K562 (cell line): ENCODE data around the gene RAB27B. TPM values are rescaled to one million over a fixed set of nuclear protein-coding genes. Genes with fewer than 3 reads are reported as not detected.

ENCODE experiments used
- ATAC-seq: fragments of 200-7000 bp; cut with Tn5 transposase; 3 replicates; pipeline ENCODE4 v1.9.1; 2020; ENCODE audit warnings: moderate library complexity
- BruUV-seq: library from RNA; stranded (reverse); fragments of 400-500 nt; replicated peaks from 2 replicates; lab custom pipeline; 2021; lab: Mats Ljungman, UMichigan
- CTCF ChIA-PET: fragments of 300-600 bp; formaldehyde crosslinking; extraction: SDS; loops from one replicate; lab custom pipeline; 2021; ENCODE audit warnings: low intra/inter-chr PET ratio; lab: Yijun Ruan, JAX
- POLR2A ChIA-PET: fragments of 300-600, 350-650 bp; sonication (Branson Sonifier 250); formaldehyde crosslinking; extraction: SDS; loops from one replicate; lab custom pipeline; 2021; ENCODE audit warnings: antibody characterized with exemption, inconsistent platforms; lab: Yijun Ruan, JAX
- DNase-seq, 4 experiments: peaks; one replicate each; pipeline versions ENCODE4 v3.0.0 to v3.0.0-alpha.2; 2011 to 2018; ENCODE audit warnings: low spot score in 3 of 4, mixed read lengths in 3 of 4; ENCODE audit errors: extremely low read depth in 1 of 4
- FAIRE-seq: peaks from 2 replicates; lab custom pipeline; 2011; peaks lifted over from hg19 to GRCh38; lab: Jason Lieb, UNC
- H2AFZ ChIP-seq: 2 replicates; pipeline ENCODE4 v1.6.0; 2011; ENCODE audit warnings: low read depth, low read length, control low read depth, inconsistent platforms
- H3K27ac ChIP-seq: fragments of 200-600 bp; 3 replicates; pipeline ENCODE4 v1.8.0; 2011; ENCODE audit warnings: low read depth, mild to moderate bottlenecking, control low read depth, inconsistent platforms, low read length, moderate library complexity, mixed read lengths; ENCODE audit errors: extremely low read depth
- H3K27me3 ChIP-seq, 2 experiments: fragments of 300-600 bp in 1 of 2; 2 replicates in 1 of 2; 3 replicates in 1 of 2; pipeline versions ENCODE4 v1.6.0 to v1.8.0; 2011; ENCODE audit warnings: inconsistent platforms in 2 of 2, low read length in 2 of 2, mild to moderate bottlenecking in 1 of 2, mixed read lengths in 1 of 2, moderate library complexity in 1 of 2; ENCODE audit not compliant: control insufficient read depth in 2 of 2, insufficient read depth in 2 of 2
- H3K36me3 ChIP-seq: fragments of 300-600 bp; 3 replicates; pipeline ENCODE4 v1.8.0; 2011; ENCODE audit warnings: mild to moderate bottlenecking, low read length, inconsistent platforms; ENCODE audit not compliant: control insufficient read depth, insufficient read depth
- H3K4me1 ChIP-seq, 2 experiments: fragments of 200-600 bp in 1 of 2; replicated peaks in 1 of 2; 2 replicates in 1 of 2; 3 replicates in 1 of 2; pipeline versions ENCODE4 v1.5.1 to v1.8.0; 2011; ENCODE audit warnings: inconsistent platforms in 2 of 2, low read length in 2 of 2, mild to moderate bottlenecking in 1 of 2, mixed read lengths in 1 of 2, moderate library complexity in 1 of 2; ENCODE audit not compliant: control insufficient read depth in 2 of 2, insufficient read depth in 2 of 2
- H3K4me2 ChIP-seq: 2 replicates; pipeline ENCODE4 v1.6.1; 2011; ENCODE audit warnings: low read length, control low read depth, inconsistent platforms, mixed read lengths; ENCODE audit not compliant: insufficient read depth
- H3K4me3 ChIP-seq: fragments of 200-600 bp; sonication (generic), shearing (Covaris generic); 2 replicates; pipeline ENCODE4 v1.5.1; 2016; ENCODE audit warnings: control low read depth, inconsistent platforms
- H3K79me2 ChIP-seq: fragments of 200-600 bp; 3 replicates; pipeline ENCODE4 v1.8.0; 2011; ENCODE audit warnings: low read length, inconsistent platforms; ENCODE audit not compliant: control insufficient read depth, insufficient read depth
- H3K9ac ChIP-seq, 2 experiments: 2 replicates each; pipeline versions ENCODE4 v1.6.0 to v1.6.1; 2011; ENCODE audit warnings: low read depth in 2 of 2, low read length in 2 of 2, control low read depth in 1 of 2, inconsistent platforms in 1 of 2, mild to moderate bottlenecking in 1 of 2, mixed read lengths in 1 of 2; ENCODE audit not compliant: insufficient read depth in 1 of 2
- H3K9me1 ChIP-seq: one replicate; pipeline ENCODE4 v1.6.0; 2011; ENCODE audit warnings: inconsistent platforms, mild to moderate bottlenecking, low read length, moderate library complexity; ENCODE audit not compliant: control insufficient read depth, insufficient read depth
- H3K9me3 ChIP-seq: replicated peaks from 2 replicates; pipeline ENCODE4 v1.5.1; 2011; ENCODE audit warnings: low read depth, low read length, inconsistent platforms; ENCODE audit not compliant: control insufficient read depth, insufficient read depth
- H4K20me1 ChIP-seq: replicated peaks from 2 replicates; pipeline ENCODE4 v1.6.1; 2011; ENCODE audit warnings: low read length, inconsistent platforms, mixed read lengths; ENCODE audit not compliant: control insufficient read depth, insufficient read depth
- FOSL1 ChIP-seq: fragments of 200-800 bp; sonication (Bioruptor generic); conservative IDR thresholded peaks from 2 replicates; pipeline ENCODE4 v1.6.1; 2016; ENCODE audit warnings: missing genetic modification characterization, missing compliant biosample characterization
- IFI16 ChIP-seq: fragments of 250-450 bp; sonication (Bioruptor Pico); IDR thresholded peaks from 2 replicates; pipeline ENCODE4 v2.1.2; 2022; ENCODE audit warnings: mild to moderate bottlenecking, inconsistent platforms
- TAL1 ChIP-seq: fragments of 450-650 bp; IDR thresholded peaks from 2 replicates; pipeline ENCODE4 v1.6.1; 2016; ENCODE audit warnings: mild to moderate bottlenecking
- TCF3 ChIP-seq: sonication (generic); formaldehyde crosslinking; IDR thresholded peaks from 2 replicates; pipeline ENCODE4 v1.4.0; 2020; ENCODE audit warnings: mild to moderate bottlenecking, missing genetic modification reagents
- WGBS: fragments of 100-300 bp; shearing (Covaris generic); methylation state at CpG from one replicate; pipeline ENCODE4 v1.1.6; 2016; ENCODE audit warnings: low coverage, mixed read lengths; ENCODE audit not compliant: insufficient coverage; ENCODE audit errors: missing lambda C conversion rate; 5-methylcytosine and 5-hydroxymethylcytosine counted together
- in situ Hi-C: fragments of 300-500 bp; cut with MboI; formaldehyde crosslinking; loops from 4 replicates; pipeline ENCODE4 v1.15.0; 2018; ENCODE audit warnings: inconsistent platforms, mixed read lengths
- intact Hi-C: fragments of 100-400 bp; cut with micrococcal nuclease; formaldehyde crosslinking; loops from 2 replicates; pipeline ENCODE4 v1.14.2; 2022
- polyA plus RNA-seq, 8 experiments: library from polyadenylated mRNA; depleted of rRNA in 4 of 8; stranded (reverse) in 5 of 8; unstranded in 3 of 8; fragments of >200 nt; fragmentation: Nextera tagmentation in 2 of 8; fragmentation: Illumina TruSeq in 1 of 8; extraction: Ambion mirVana in 2 of 8; extraction: Trizol in 1 of 8; gene quantifications; 2 replicates each; pipeline versions ENCODE4 v1.2.1 to v1.2.3, GENCODE V29; 2011 to 2014; ENCODE audit warnings: inconsistent platforms in 1 of 8, missing spikeins in 1 of 8
- total RNA-seq, 7 experiments: library from RNA; depleted of rRNA in 6 of 7; stranded (reverse); fragments of >200 nt in 6 of 7; fragmentation: Illumina TruSeq in 2 of 7; extraction: Trizol in 2 of 7; gene quantifications; 2 replicates each; pipeline versions ENCODE4 v1.2.1 to v1.2.3, GENCODE V29; 2011 to 2021; ENCODE audit warnings: low replicate concordance in 1 of 7
- TF ChIP-seq, protein P1 (sequence below): fragments of 450-650 bp; formaldehyde crosslinking; IDR thresholded peaks from 2 replicates; pipeline ENCODE4 v1.4.0; 2020; ENCODE audit warnings: mild to moderate bottlenecking
- TF ChIP-seq, protein P2 (sequence below): fragments of 450-650 bp; IDR thresholded peaks from 2 replicates; pipeline ENCODE4 v1.6.1; 2016; ENCODE audit warnings: low read depth
- TF ChIP-seq, protein P3 (sequence below): sonication (generic); formaldehyde crosslinking; IDR thresholded peaks from 2 replicates; pipeline ENCODE4 v1.8.0; 2022; ENCODE audit warnings: mild to moderate bottlenecking, missing genetic modification reagents

Gene RAB27B
- total and polyA plus RNA-seq, 9 of the 15 experiments (the other 6 are each of a cell fraction or from before 2014, with no cell fraction given) = 0.44 to 5.7 (median 1.2) TPM

DNA sequence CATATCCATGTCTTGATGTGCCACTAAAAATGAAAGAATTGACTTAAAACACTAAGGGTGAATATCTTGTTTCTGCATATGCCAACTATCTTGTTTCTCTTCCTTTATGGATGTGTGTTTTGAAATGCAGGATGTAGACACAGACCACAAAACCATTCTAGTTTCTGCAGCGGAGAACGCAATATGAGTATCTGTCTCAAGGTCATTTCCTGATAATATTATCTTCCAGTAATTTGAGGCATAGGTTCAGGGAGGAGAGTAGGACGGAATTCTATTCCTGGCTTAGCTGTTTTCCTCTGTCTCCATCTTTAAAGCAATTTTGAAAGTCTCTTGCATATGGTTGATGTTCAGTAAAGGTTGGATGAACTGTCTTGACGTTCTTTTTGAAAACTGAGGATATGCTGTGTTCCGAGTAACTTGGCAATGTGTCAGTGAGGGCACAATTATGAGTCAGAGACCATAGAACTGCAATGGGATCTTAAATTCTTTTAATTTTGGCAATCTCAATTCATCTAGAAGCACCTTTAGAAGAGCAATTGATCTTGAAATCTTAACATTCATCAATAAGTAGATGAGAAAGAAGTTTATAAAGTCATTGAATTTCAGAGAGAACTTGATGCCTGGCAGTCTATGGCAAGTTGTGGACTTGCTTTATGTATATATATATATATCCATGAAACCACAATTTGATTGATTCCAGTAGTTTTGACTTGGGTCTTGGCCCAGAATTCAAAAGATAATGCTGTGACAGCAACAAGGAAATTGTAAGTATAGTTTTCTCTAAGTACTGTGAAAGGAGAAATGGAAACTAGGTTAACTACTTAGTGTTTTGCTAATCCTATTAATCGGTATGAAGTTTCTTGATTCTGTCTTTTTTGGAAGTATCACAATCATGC, 24.8 kb downstream of the RAB27B start:
- Histone ChIP-seq H2AFZ (peak overlapping the region; percentile 74), H3K9ac (no peak overlapping the region), H3K79me2 (no peaks in the 10 kb centered on the region), H3K9me1 (no peaks in the 10 kb centered on the region), H4K20me1 (no peaks in the 10 kb centered on the region), H3K27ac (peak overlapping the region; percentile 44; the same call in 1 of the 3 replicates), H3K4me2 (no peak overlapping the region), H3K4me1 (peaks cover 0 to 4% of the 10 kb centered on the region in 2 experiments; a peak in 4 of 5 replicates), H3K27me3 (no peaks in the 10 kb centered on the region), H3K4me3 (no peak overlapping the region), H3K9me3 (no peaks in the 10 kb centered on the region), H3K36me3 (no peaks in the 10 kb centered on the region)
- ChIA-PET POLR2A (interaction anchor here (0.5 kb wide), 1 partner anchor 496 kb away, joined by 3 read pairs; the partner anchor contains the start of genes C18orf54 and STARD6), CTCF (no interaction called here)
- in situ Hi-C loops = no loop called here
- intact Hi-C loops = no loop called here
- FAIRE-seq (no peak), ATAC-seq (no peak), DNase-seq (no peak)
- TF ChIP-seq, protein P1, sequence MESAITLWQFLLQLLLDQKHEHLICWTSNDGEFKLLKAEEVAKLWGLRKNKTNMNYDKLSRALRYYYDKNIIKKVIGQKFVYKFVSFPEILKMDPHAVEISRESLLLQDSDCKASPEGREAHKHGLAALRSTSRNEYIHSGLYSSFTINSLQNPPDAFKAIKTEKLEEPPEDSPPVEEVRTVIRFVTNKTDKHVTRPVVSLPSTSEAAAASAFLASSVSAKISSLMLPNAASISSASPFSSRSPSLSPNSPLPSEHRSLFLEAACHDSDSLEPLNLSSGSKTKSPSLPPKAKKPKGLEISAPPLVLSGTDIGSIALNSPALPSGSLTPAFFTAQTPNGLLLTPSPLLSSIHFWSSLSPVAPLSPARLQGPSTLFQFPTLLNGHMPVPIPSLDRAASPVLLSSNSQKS = no peak
- 0 out of 2 replicates have a peak, but pooled peaks have one; percentile 23 for TF ChIP-seq FOSL1 (tag)
- TF ChIP-seq TAL1 = no peak
- TF ChIP-seq, protein P2, sequence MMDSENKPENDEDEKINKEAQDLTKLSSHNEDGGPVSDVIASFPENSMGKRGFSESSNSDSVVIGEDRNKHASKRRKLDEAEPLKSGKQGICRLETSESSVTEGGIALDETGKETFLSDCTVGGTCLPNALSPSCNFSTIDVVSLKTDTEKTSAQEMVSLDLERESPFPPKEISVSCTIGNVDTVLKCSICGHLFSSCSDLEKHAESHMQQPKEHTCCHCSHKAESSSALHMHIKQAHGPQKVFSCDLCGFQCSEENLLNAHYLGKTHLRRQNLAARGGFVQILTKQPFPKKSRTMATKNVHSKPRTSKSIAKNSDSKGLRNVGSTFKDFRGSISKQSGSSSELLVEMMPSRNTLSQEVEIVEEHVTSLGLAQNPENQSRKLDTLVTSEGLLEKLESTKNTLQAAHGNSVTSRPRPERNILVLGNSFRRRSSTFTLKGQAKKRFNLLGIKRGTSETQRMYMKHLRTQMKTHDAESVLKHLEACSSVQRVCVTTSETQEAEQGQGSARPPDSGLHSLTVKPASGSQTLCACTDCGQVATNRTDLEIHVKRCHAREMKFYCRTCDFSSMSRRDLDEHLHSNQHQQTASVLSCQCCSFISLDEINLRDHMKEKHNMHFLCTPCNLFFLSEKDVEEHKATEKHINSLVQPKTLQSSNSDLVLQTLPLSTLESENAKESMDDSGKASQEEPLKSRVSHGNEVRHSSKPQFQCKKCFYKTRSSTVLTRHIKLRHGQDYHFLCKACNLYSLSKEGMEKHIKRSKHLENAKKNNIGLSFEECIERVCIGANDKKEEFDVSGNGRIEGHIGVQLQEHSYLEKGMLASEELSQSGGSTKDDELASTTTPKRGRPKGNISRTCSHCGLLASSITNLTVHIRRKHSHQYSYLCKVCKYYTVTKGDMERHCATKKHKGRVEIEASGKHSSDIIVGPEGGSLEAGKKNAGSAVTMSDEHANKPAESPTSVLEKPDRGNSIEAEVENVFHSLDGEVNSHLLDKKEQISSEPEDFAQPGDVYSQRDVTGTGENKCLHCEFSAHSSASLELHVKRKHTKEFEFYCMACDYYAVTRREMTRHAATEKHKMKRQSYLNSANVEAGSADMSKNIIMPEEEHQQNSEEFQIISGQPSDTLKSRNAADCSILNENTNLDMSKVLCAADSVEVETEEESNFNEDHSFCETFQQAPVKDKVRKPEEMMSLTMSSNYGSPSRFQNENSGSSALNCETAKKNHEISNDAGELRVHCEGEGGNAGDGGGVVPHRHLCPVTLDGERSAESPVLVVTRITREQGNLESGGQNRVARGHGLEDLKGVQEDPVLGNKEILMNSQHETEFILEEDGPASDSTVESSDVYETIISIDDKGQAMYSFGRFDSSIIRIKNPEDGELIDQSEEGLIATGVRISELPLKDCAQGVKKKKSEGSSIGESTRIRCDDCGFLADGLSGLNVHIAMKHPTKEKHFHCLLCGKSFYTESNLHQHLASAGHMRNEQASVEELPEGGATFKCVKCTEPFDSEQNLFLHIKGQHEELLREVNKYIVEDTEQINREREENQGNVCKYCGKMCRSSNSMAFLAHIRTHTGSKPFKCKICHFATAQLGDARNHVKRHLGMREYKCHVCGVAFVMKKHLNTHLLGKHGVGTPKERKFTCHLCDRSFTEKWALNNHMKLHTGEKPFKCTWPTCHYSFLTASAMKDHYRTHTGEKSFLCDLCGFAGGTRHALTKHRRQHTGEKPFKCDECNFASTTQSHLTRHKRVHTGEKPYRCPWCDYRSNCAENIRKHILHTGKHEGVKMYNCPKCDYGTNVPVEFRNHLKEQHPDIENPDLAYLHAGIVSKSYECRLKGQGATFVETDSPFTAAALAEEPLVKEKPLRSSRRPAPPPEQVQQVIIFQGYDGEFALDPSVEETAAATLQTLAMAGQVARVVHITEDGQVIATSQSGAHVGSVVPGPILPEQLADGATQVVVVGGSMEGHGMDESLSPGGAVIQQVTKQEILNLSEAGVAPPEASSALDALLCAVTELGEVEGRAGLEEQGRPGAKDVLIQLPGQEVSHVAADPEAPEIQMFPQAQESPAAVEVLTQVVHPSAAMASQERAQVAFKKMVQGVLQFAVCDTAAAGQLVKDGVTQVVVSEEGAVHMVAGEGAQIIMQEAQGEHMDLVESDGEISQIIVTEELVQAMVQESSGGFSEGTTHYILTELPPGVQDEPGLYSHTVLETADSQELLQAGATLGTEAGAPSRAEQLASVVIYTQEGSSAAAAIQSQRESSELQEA = no peak
- TF ChIP-seq TCF3 (CRISPR knock-in tag) = 0 out of 2 replicates have a peak, but pooled peaks have one; percentile 16
- TF ChIP-seq, protein P3, sequence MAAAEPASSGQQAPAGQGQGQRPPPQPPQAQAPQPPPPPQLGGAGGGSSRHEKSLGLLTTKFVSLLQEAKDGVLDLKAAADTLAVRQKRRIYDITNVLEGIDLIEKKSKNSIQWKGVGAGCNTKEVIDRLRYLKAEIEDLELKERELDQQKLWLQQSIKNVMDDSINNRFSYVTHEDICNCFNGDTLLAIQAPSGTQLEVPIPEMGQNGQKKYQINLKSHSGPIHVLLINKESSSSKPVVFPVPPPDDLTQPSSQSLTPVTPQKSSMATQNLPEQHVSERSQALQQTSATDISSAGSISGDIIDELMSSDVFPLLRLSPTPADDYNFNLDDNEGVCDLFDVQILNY = no peak
- TF ChIP-seq IFI16 (CRISPR knock-in tag) = no peak
- WGBS = 9% methylated on average over 6 of the region's 6 CpGs
- no TSS peak for BruUV-seq
